Mesenchymal stem cell (in vitro differentiated cells and primary cell): ENCODE measurements around the gene STK11.

Source experiments
- DNase-seq: peaks from one replicate; pipeline ENCODE4 v3.0.0-alpha.2; 2013
- H2AFZ ChIP-seq: one replicate; pipeline ENCODE4 v1.6.1; 2013; ENCODE audit warnings: low read depth, mild to moderate bottlenecking, control low read depth, inconsistent platforms, low read length, moderate library complexity
- H2AK5ac ChIP-seq: 2 replicates; pipeline ENCODE4 v1.6.1; 2013; ENCODE audit warnings: low read length, moderate library complexity, mild to moderate bottlenecking, inconsistent platforms; ENCODE audit not compliant: severe bottlenecking
- H2BK120ac ChIP-seq: one replicate; pipeline ENCODE4 v1.6.1; 2013; ENCODE audit warnings: low read depth, mild to moderate bottlenecking, inconsistent platforms, low read length, moderate library complexity
- H2BK12ac ChIP-seq, 2 experiments: one replicate each; pipeline ENCODE4 v1.6.1; 2013; ENCODE audit warnings: inconsistent platforms in 2 of 2, low read length in 2 of 2, mild to moderate bottlenecking in 2 of 2, moderate library complexity in 2 of 2, control low read depth in 1 of 2
- H2BK15ac ChIP-seq: one replicate; pipeline ENCODE4 v1.6.1; 2013; ENCODE audit warnings: mild to moderate bottlenecking, low read depth, inconsistent platforms; ENCODE audit not compliant: poor library complexity, severe bottlenecking
- H2BK5ac ChIP-seq: 2 replicates; pipeline ENCODE4 v1.6.1; 2013; ENCODE audit warnings: low read depth, mild to moderate bottlenecking, low read length, control low read depth, inconsistent platforms; ENCODE audit not compliant: poor library complexity, severe bottlenecking
- H3K14ac ChIP-seq, 2 experiments: one replicate each; pipeline ENCODE4 v1.6.1; 2013; ENCODE audit warnings: inconsistent platforms in 2 of 2, low read length in 2 of 2, control low read depth in 1 of 2, mild to moderate bottlenecking in 1 of 2, moderate library complexity in 1 of 2
- H3K18ac ChIP-seq, 2 experiments: one replicate each; pipeline ENCODE4 v1.6.1; 2013; ENCODE audit warnings: inconsistent platforms in 2 of 2, low read length in 2 of 2, control low read depth in 1 of 2, low read depth in 1 of 2, mild to moderate bottlenecking in 1 of 2
- H3K23ac ChIP-seq, 2 experiments: one replicate each; pipeline ENCODE4 v1.6.1; 2013; ENCODE audit warnings: inconsistent platforms in 2 of 2, low read length in 2 of 2, mild to moderate bottlenecking in 2 of 2, moderate library complexity in 2 of 2, control low read depth in 1 of 2
- H3K27ac ChIP-seq: 2 replicates; pipeline ENCODE4 v1.5.1; 2013; ENCODE audit warnings: mild to moderate bottlenecking, moderate library complexity, low read length, control low read depth, inconsistent platforms; ENCODE audit not compliant: poor library complexity, severe bottlenecking
- H3K27me3 ChIP-seq, 2 experiments: 2 replicates each; pipeline versions ENCODE4 v1.6.1 to v1.7.0; 2013; ENCODE audit warnings: low read length in 2 of 2, mild to moderate bottlenecking in 2 of 2, moderate library complexity in 2 of 2, control low read depth in 1 of 2, inconsistent platforms in 1 of 2; ENCODE audit not compliant: control insufficient read depth in 1 of 2, insufficient read depth in 1 of 2
- H3K36me3 ChIP-seq, 2 experiments: 2 replicates each; pipeline versions ENCODE4 v1.6.1 to v1.7.0; 2013; ENCODE audit warnings: low read length in 2 of 2, control low read depth in 1 of 2, inconsistent platforms in 1 of 2, low read depth in 1 of 2, mild to moderate bottlenecking in 1 of 2; ENCODE audit not compliant: insufficient read depth in 2 of 2, control insufficient read depth in 1 of 2
- H3K4ac ChIP-seq, 2 experiments: one replicate each; pipeline ENCODE4 v1.6.1; 2013; ENCODE audit warnings: inconsistent platforms in 2 of 2, low read length in 2 of 2, mild to moderate bottlenecking in 2 of 2, moderate library complexity in 2 of 2, control low read depth in 1 of 2, low read depth in 1 of 2
- H3K4me1 ChIP-seq: 2 replicates; pipeline ENCODE4 v1.6.1; 2013; ENCODE audit warnings: low read depth, low read length, control low read depth; ENCODE audit not compliant: control insufficient read depth, insufficient read depth
- H3K4me2 ChIP-seq: 2 replicates; pipeline ENCODE4 v1.6.1; 2013; ENCODE audit warnings: low read length, mild to moderate bottlenecking, inconsistent platforms; ENCODE audit not compliant: poor library complexity, severe bottlenecking
- H3K4me3 ChIP-seq, 2 experiments: 2 replicates each; pipeline versions ENCODE4 v1.5.1 to v1.7.0; 2013; ENCODE audit warnings: low read length in 2 of 2, mild to moderate bottlenecking in 2 of 2, control low read depth in 1 of 2, low read depth in 1 of 2; ENCODE audit not compliant: insufficient read depth in 1 of 2
- H3K79me1 ChIP-seq: replicated peaks from 2 replicates; pipeline ENCODE4 v1.6.1; 2013; ENCODE audit warnings: mild to moderate bottlenecking, control low read depth, low read length, inconsistent platforms; ENCODE audit not compliant: poor library complexity, severe bottlenecking
- H3K9ac ChIP-seq: 2 replicates; pipeline ENCODE4 v1.7.0; 2013; ENCODE audit warnings: mild to moderate bottlenecking, low read length, moderate library complexity
- H3K9me3 ChIP-seq: 2 replicates; pipeline ENCODE4 v1.7.0; 2013; ENCODE audit warnings: mild to moderate bottlenecking, low read length; ENCODE audit not compliant: control insufficient read depth
- H4K8ac ChIP-seq: one replicate; pipeline ENCODE4 v1.6.1; 2013; ENCODE audit warnings: inconsistent platforms, mild to moderate bottlenecking, low read length, moderate library complexity
- H4K91ac ChIP-seq: one replicate; pipeline ENCODE4 v1.6.1; 2013; ENCODE audit warnings: mild to moderate bottlenecking, low read length, inconsistent platforms
- WGBS: methylation state at CpG from one replicate; pipeline ENCODE4 v1.1.7; 2013; ENCODE audit warnings: mixed read lengths; 5-methylcytosine and 5-hydroxymethylcytosine counted together

Gene STK11

DNA sequence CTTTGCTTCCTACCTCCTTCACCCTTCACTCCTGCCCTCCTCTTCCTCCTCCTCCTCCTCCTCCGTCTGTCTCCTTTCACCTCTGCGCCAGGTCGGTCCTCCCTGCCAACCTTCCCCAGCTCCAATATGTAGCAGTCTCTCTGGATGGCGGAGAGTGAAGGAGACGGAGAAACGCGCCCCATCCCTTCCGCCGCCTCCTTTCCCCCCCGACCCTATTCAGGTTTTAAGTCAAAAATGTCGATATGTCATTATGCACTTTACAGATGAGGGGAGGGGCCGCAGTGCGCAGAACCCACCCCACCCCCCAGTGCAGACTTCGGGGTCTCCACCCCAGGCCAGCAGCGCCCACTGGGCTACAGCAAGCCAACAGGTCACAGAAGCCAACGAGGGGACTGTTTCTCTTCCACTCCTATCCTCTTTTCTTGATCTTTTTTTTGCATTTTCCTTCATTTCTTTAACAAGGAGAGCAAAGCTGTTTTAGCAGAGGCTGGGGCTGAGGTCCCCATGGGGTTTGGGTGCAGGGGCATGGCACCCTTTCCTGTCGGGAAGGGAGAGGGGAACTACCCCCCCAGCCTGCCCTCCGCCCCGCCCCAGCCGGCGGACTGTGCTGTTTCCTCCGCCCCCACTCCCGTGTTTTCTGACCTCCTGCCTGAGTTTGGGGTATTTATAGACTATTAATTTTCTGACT is 52.0 kb downstream of the STK11 start:
- H3K4me1 ChIP-seq = peaks cover 81% of the 10 kb centered on the region
- no peak overlapping the region for H3K4ac ChIP-seq
- H2AFZ ChIP-seq = no peak overlapping the region
- peak overlapping the region; percentile 57 for H3K27ac ChIP-seq
- H3K9me3 ChIP-seq = no peaks in the 10 kb centered on the region
- peak overlapping the region in 1 of 2 experiments; percentile 19 for H3K23ac ChIP-seq
- H3K27me3 ChIP-seq = no peaks in the 10 kb centered on the region
- no peak overlapping the region for H2AK5ac ChIP-seq
- H2BK12ac ChIP-seq = no peak overlapping the region
- peaks cover 43 to 66% of the 10 kb centered on the region in 2 experiments for H3K36me3 ChIP-seq
- H3K9ac ChIP-seq = peak overlapping the region; percentile 81
- no peak overlapping the region for H2BK15ac ChIP-seq
- peak overlapping the region in 1 of 2 experiments; percentile 71 for H3K18ac ChIP-seq
- peak overlapping the region; percentile 66 for H4K8ac ChIP-seq
- H3K79me1 ChIP-seq = peaks cover 4% of the 10 kb centered on the region
- H4K91ac ChIP-seq = no peak overlapping the region
- H2BK120ac ChIP-seq = no peak overlapping the region
- H2BK5ac ChIP-seq = no peak overlapping the region
- H3K4me2 ChIP-seq = no peak overlapping the region
- DNase-seq = no peak
- WGBS = 77% methylated on average over 22 of the region's 23 CpGs
- H3K4me3 ChIP-seq = peak overlapping the region in 1 of 2 experiments; percentile 33
- no peak overlapping the region for H3K14ac ChIP-seq

DNA sequence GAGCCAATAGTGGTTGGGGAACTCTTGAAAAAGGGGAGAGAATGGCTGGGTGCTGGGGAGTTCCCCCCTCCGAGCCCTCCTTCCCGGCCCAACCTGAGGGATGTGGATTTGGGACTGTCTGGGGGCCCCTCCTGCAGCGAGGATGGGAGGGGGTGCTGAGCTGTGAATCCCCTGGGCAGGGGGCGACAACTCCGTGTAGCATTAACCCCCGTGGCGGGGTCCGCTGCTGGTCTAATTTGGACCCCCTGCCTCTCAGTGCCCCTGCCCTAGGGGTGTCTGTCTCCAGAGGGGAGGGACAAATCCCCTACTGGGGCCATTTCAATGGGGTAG is 52.5 kb downstream of the STK11 start:
- 77% methylated on average over 5 of the region's 8 CpGs for WGBS

DNA sequence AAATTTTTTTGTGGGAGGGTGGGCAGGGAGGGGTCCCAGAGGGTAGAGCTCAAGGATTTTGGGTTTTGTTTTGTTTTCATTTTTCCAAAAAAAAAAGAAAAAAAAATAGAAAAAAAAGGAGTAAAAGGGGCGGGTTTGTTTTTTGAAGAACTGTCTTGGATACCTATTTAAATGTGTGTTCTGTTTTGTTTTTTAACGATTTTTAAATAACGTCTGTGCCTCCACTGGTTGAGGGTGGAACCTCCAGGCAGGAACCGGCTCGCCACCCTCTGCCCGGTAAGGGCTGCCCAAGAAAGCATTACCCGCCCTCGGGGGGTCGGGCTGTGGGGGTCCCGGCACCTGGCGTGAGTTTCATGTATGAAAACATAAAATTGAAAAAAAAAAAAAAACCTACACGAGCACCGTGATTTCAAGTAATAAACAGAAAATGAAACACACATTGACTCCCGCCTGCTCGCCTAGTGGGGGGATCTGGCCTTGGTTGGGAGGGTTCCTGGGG is 53.2 kb downstream of the STK11 start:
- no peaks in the 10 kb centered on the region for H3K9me3 ChIP-seq

More for the DNA sequence above, 52.5 kb downstream of the STK11 start:
- Histone ChIP-seq H3K4me1 (peaks cover 86% of the 10 kb centered on the region), H3K23ac (peak overlapping the region in 1 of 2 experiments; percentile 19), H3K14ac (no peak overlapping the region), H4K91ac (no peak overlapping the region), H3K9me3 (no peaks in the 10 kb centered on the region), H2AFZ (no peak overlapping the region), H2BK120ac (peak overlapping the region; percentile 52), H2BK5ac (no peak overlapping the region), H2BK15ac (no peak overlapping the region), H3K79me1 (peaks cover 4% of the 10 kb centered on the region), H2AK5ac (no peak overlapping the region), H3K18ac (no peak overlapping the region), H2BK12ac (no peak overlapping the region), H3K4me3 (no peak overlapping the region), H3K27ac (peak overlapping the region; percentile 57), H3K36me3 (peaks cover 43 to 63% of the 10 kb centered on the region in 2 experiments), H3K27me3 (no peaks in the 10 kb centered on the region), H4K8ac (no peak overlapping the region), H3K4me2 (no peak overlapping the region), H3K9ac (peak overlapping the region; percentile 81), H3K4ac (no peak overlapping the region)
- DNase-seq = no peak

DNA sequence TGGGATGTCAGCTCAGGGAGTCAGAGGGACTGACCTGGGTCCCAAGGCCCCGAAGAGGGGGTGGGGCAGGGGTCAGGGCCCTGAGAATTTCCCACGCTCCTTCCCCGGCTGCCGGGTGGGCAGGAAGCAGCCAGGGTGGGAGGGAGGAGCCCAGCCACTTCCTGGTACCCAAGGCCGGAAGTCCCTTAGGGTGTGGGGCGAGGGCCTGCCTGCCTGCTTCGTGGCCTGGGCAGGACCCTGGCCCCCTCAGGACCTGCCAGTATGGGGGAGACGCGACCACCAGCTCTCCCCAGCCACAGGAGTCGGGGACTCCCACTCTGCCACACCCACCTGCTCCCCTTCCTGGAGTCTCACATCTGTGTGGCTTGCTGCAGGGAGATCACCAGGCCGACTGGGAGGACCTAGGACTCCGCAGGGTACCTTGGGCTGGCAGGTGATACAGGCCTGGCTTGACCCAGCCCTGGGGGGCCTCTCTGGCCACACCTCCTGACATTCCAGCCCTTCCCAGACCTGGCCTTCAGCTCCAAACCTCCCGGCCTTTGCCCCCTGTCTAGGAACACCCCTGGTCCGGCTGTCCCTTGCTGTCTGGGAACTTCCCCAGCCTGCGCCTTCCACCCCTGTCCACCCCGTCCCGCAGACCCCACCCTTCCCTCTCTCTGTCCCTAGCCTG is 53.8 kb downstream of the STK11 start:
- Histone ChIP-seq H3K4me2 (no peak overlapping the region), H3K4me3 (no peak overlapping the region), H3K27ac (peak overlapping the region; percentile 70), H4K8ac (peak overlapping the region; percentile 59), H3K79me1 (peaks cover 4% of the 10 kb centered on the region), H2BK120ac (peak overlapping the region; percentile 86), H3K18ac (peak overlapping the region; percentile 40 to 92), H3K4ac (peak overlapping the region; percentile 60 to 73), H2BK12ac (peak overlapping the region; percentile 27 to 52), H3K14ac (no peak overlapping the region), H2AK5ac (peak overlapping the region; percentile 90), H2BK15ac (peak overlapping the region; percentile 52), H3K27me3 (no peaks in the 10 kb centered on the region), H3K23ac (no peak overlapping the region), H4K91ac (peak overlapping the region; percentile 92), H3K9ac (peak overlapping the region; percentile 81), H3K9me3 (no peaks in the 10 kb centered on the region), H3K4me1 (peaks cover 80% of the 10 kb centered on the region), H2AFZ (no peak overlapping the region), H2BK5ac (no peak overlapping the region), H3K36me3 (peaks cover 40 to 54% of the 10 kb centered on the region in 2 experiments)
- 10% methylated on average over 17 of the region's 17 CpGs for WGBS
- peak; percentile 84 for DNase-seq

More for the DNA sequence above, 53.2 kb downstream of the STK11 start:
- no peak overlapping the region for H2AFZ ChIP-seq
- no peak overlapping the region for H2BK5ac ChIP-seq
- H3K4me2 ChIP-seq = no peak overlapping the region
- peak overlapping the region; percentile 86 for H2BK120ac ChIP-seq
- H3K14ac ChIP-seq = no peak overlapping the region
- peak overlapping the region; percentile 81 for H3K9ac ChIP-seq
- WGBS = 35% methylated on average over 9 of the region's 15 CpGs
- peak overlapping the region; percentile 70 for H3K27ac ChIP-seq
- no peak overlapping the region for H2BK15ac ChIP-seq
- no peak overlapping the region for H3K4ac ChIP-seq
- DNase-seq = no peak
- no peak overlapping the region for H2BK12ac ChIP-seq
- H4K8ac ChIP-seq = peak overlapping the region; percentile 59
- H3K4me1 ChIP-seq = peaks cover 84% of the 10 kb centered on the region
- peak overlapping the region; percentile 40 to 92 for H3K18ac ChIP-seq
- H3K4me3 ChIP-seq = no peak overlapping the region
- H4K91ac ChIP-seq = no peak overlapping the region
- no peak overlapping the region for H3K23ac ChIP-seq
- H3K36me3 ChIP-seq = peaks cover 43 to 59% of the 10 kb centered on the region in 2 experiments
- H3K79me1 ChIP-seq = peaks cover 4% of the 10 kb centered on the region
- H3K27me3 ChIP-seq = no peaks in the 10 kb centered on the region
- H2AK5ac ChIP-seq = peak overlapping the region; percentile 90
